DMS 273 (cell line): Measurements from ENCODE around the gene DENND2D.

Source experiments
- DNase-seq: peaks from one replicate; lab custom pipeline; 2025; ENCODE audit not compliant: unreplicated experiment; lab: John Stamatoyannopoulos, UW

Gene DENND2D

GRCh38 chr1:111179968-111180533 lies 20.4 kb downstream of the DENND2D start:
- no peak for DNase-seq

- DNase-seq = no peak
These were observed 23.8 kb downstream of the DENND2D start for GRCh38 chr1:111176678-111177077.

- no peak for DNase-seq
These were observed 25.1 kb downstream of the DENND2D start for GRCh38 chr1:111175349-111175748.

- DNase-seq = no peak
These were observed 26.4 kb downstream of the DENND2D start for GRCh38 chr1:111174070-111174469.

- no peak for DNase-seq
These were observed 28.0 kb downstream of the DENND2D start for GRCh38 chr1:111172463-111172862.

- DNase-seq = no peak
These were observed 36.3 kb downstream of the DENND2D start for GRCh38 chr1:111164151-111164550.

- DNase-seq = no peak
These were observed 37.1 kb downstream of the DENND2D start for GRCh38 chr1:111163363-111163762.

- no peak for DNase-seq
These were observed 38.0 kb downstream of the DENND2D start for GRCh38 chr1:111162488-111162880.

GRCh38 chr1:111161843-111162487 lies 38.5 kb downstream of the DENND2D start:
- DNase-seq = peak; percentile 76

- no peak for DNase-seq
These were observed 43.0 kb downstream of the DENND2D start for GRCh38 chr1:111157431-111157830.

- DNase-seq = no peak
These were observed 46.1 kb downstream of the DENND2D start for GRCh38 chr1:111154021-111154999.

GRCh38 chr1:111151838-111152237 lies 48.6 kb downstream of the DENND2D start:
- no peak for DNase-seq

- no peak for DNase-seq
These were observed 52.0 kb downstream of the DENND2D start for GRCh38 chr1:111148376-111148881.

GRCh38 chr1:111147948-111148347 lies 52.5 kb downstream of the DENND2D start:
- DNase-seq = no peak

GRCh38 chr1:111145963-111146768 lies 54.3 kb downstream of the DENND2D start:
- DNase-seq = no peak

- DNase-seq = no peak
These were observed 54.9 kb downstream of the DENND2D start for GRCh38 chr1:111145542-111145941.

GRCh38 chr1:111142356-111142975 lies 58.0 kb downstream of the DENND2D start:
- DNase-seq = no peak

- DNase-seq = no peak
These were observed 58.9 kb downstream of the DENND2D start for GRCh38 chr1:111141245-111142220.

GRCh38 chr1:111140680-111140967 lies 59.8 kb downstream of the DENND2D start:
- DNase-seq = no peak
